Stimulated activated CD8-positive, alpha-beta memory T cell treated with anti-CD3 and anti-CD28 coated beads, Interleukin-2, amount 100 ng/mL, for 1 hour (primary cell): Measurements from ENCODE around the gene IL1RAPL1.
"Not testable (repeated sequence)": the region's sequence is repeated elsewhere in the genome, so short reads cannot be mapped to it uniquely, and the experiment has no call there.

Experiments used
- DNase-seq, 2 donors: peaks; one replicate each; pipeline ENCODE4 v3.0.0-alpha.2; 2020; ENCODE audit warnings: low read depth in 2 of 2

The IL1RAPL1 gene

DNA sequence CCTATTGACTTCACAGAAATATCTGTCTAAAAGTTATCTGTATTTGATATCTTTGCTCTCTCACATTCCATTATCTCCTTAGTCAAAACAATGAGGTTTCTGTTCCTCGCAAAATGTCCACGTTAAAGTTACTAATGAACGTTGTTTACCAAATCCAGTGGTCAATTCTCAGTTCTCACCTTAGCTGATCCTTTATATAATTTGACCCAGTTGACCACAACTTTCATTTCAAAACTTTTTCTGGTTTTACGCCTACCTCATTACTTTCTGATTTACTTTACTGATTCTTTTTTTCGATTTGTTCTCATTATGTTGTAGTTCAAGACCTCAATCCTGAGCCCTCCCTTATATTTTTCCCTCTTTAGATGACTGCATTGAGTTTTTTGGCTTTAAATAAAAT, 186.6 kb downstream of the IL1RAPL1 start:
- no peak for DNase-seq

DNA sequence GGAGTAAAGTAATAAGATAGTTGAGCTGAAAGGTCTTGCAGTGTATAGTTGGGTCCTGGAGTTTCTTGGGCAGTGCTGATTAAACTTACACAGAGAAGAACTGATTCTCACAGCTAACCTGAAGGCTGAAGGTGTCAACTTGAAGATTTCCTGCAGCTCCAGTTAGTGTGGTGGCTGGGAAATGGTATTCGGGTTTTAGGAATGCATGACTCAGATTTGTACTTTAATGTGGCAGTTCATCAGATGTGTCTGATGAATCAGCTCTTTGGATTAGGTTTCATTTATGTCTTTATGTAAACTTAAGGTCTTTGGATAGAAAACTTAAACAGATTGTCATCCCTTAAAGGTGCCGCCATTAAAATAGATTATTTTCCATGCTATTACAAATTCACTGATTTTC, 200.0 kb downstream of the IL1RAPL1 start:
- no peak for DNase-seq

DNA sequence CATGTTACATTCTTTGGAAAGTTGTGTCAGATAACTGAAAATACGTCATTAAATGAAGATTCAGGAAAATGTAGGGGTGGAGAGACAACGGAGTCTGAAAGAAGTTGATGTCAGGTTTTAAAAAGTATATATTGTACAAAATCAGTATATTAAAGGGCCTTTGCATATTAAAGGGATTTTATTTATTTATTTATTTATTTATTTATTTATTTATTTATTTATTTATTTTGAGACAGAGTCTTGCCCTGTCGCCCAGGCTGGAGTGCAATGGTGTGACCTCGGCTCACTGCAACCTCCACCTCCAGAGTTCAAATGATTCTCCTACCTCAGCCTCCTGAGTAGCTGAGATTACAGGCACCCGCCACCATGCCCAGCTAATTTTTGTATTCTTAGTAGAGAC, 213.4 kb downstream of the IL1RAPL1 start:
- not testable (repeated sequence) for DNase-seq

DNA sequence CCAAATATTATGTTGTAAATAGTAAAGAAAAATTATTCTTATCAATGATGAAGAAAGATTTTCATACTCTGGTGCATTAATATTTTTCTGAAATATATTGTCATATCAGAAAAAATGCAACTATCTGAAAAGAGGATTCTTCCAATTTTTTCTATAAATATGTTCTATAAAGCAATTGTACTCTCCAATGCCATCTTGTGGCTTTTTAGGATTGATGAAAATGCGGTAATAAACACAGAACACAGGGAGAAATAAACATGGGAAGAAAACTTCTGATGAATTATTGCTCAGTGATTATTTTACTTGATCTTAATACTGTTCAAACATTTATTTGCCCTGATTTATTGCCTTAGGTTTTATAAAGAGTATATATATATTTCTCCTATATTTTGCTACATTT, 215.4 kb downstream of the IL1RAPL1 start:
- no peak for DNase-seq

DNA sequence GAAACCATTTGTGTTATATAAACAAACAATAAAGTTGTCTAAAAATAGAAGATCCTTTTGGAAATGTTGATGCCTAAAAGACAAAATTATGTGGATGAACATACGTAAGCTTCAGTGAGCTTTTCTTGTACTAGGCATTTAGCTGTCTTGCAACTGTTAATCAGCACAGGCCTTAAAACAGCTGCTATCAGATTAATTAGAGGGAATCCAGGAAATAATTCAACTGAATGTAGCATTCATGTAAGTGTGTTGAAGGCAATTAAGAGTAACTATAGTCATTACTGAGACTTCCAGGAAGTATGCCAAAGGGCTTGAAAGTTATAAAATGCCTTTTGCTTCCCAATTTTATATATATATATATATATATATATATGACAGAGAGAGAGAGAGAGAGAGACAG, 248.7 kb downstream of the IL1RAPL1 start:
- no peak for DNase-seq

DNA sequence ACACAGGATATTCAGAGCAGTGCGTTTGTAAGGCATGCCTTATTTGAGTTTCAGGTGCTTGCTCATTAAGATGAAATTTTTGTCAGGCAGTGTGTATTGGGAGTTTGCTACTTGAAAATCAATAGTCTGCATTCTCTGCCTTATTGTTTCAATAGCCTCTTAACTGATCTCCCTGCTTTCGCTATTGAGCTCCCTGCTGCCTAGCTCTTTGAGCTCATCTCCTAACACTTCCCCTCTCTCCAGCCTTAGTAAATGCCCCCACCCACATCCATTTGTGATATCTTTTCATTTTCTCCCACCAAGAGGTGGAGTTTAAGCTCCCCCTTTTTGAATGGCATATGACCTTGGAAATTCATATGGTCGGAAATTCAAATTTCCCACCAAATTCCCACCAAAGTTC, 256.6 kb downstream of the IL1RAPL1 start:
- no peak for DNase-seq

DNA sequence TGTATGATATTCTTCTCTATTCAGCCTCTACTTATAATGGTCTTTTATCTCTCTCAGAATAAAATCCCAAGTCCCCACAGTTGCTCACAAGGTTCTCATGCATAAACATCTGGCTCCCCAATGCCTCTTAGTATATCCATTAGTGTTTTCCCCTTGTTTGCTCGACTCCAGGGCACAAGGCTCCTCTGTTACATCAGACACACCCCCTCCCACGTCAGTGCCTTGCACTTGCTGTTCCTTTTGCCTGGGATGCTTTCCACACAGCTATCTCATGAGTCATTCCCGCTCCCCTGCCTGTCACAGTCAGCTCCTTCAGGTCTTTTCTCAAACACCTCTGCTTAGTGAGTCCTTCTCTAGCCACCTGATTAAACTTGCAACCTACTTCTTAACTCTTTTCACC, 260.2 kb downstream of the IL1RAPL1 start:
- no peak for DNase-seq

DNA sequence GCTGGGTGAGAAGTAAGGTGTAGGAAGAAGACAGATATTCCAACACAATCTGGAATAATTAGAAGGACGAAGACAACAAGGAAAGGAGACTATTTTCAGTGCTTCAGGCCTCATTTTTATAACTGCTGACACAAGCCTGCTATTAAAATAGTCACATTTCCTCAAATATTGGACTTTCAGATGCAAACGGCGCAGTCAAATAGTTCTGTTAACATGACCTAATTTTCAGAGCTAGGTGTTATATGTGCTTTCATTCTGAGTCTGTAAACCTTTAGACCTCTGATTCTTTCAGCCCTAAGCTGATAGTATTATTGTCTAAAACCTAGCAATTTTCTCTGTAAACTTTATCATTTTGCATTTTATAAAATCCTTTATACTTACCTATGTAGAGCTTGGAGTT, 261.5 kb downstream of the IL1RAPL1 start:
- no peak for DNase-seq

DNA sequence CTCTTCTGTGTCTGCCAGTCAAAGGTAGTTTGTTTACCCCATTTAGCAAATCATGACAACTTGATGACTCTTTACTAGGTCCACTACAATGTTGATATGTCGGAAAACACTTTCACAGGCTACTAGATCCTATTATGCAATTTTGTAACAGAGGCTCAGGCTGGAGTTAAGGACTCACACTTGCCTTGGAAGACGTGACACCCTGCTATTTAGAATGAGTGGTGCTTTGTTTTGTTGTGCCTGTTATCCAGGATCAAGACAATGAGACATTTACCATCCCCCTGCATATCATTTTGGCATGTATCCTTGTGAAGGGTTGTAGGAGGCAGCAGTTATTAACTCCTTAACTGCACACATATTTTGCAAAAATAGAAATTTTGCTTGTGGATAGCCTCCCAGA, 263.7 kb downstream of the IL1RAPL1 start:
- no peak for DNase-seq

DNA sequence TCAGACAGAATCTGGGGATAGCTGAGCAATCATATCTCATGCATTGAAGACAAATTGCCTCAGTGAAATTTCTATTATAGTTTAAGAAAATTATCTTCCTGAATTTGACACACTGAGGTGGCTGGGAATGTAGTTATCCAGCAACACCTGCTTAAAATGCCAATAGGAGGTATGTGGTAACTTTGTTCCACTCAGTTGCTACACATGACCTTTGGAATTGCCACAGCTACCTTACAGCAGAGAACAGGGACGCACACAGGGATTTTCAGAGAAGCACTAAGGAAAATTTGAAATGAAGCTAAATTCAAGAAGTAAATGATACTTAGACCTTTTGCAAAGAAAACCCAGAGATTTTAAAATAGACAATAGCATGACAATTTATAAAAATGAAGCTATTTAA, 264.6 kb downstream of the IL1RAPL1 start:
- DNase-seq: no peak

DNA sequence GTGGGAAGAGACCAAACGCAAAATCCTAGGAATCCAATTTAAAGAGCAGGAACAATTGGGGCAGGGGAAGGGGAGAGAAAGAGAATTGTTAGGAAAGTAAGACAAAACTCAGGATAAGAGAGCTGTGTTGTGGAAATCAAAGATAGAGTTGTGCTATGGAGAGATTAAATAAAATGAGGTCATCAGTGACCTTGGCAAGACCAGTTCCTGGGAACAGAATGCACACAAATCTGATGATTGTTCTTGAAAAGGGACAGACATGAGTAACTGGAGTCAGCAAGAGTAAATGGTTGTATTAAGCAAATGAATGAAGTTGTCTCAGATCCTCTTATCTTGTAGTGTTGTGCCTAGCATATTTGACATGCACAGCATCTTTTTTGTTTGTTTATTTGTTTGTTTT, 267.4 kb downstream of the IL1RAPL1 start:
- DNase-seq: no peak

DNA sequence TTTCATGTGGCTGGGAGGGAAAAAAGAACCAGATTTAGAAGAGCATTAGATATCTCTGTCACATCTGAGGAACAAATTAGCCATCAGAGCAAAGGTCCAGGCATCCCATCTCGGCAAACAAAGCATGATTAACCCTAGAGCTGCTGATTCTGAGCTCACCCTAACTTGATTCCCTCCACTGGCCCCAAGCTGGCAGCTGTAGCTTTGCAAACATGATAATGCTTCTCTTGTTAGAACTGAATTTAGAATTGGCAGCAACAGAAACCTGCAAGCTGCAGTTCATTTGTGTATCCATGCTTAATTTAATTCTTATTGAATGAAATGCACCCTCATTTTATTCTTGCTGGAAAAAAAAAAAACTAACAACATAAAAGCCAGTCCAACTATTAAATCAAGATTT, 289.2 kb downstream of the IL1RAPL1 start:
- no peak for DNase-seq

DNA sequence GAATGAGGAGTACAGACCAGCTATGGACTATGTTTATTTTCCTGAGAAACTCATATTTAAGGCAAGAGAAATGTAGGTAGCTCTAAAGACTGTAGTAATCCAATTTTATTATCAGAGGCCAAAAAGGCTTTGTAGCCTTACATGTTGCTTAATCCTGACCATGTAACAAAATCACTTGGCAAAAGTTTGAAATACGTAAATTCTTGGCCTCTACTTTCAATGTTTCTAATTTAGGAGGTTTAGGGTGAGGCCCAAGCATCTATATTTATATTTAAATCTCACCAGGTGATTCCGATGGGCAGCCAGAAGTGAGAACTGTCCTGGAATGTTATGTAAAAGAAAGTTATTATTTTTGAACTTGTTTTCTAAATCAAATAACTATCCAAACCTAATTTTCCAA, 289.7 kb downstream of the IL1RAPL1 start:
- no peak for DNase-seq

DNA sequence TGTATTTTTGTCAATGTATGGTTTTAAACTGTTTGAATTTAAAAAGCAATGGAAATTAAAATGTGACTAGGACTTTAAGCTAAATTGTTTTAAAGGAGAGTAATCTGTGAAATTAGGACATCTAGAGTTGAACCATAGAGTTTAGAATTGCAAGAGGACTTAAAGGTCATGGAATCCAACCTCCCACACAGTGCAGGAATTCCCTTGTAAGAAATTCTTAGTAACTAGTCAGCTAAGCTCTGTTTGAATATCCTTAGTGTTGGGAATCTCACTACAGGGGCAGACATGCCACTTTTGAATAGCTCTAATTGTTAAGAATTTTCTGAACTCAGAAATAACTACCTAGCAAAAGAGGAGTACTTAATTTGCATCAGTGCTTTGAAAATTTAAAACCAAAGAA, 292.9 kb downstream of the IL1RAPL1 start:
- DNase-seq: no peak

DNA sequence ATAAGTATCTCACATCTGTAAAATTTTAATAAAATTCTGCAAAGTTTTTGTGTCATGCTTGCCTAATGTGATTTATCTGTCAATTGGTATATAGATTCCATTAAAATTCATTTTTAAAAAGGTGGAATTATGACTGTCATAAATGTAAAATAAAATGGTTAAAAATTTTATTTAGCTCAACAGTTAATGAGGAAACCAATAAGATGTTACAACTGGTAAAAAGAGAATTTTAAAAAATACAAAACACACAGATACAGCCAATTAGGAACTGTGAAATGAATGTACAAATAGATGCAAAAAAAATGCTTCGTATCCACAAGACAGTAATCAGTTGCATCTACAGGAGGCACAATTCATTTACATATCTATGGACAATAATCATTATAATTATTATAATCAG, 297.6 kb downstream of the IL1RAPL1 start:
- no peak for DNase-seq

DNA sequence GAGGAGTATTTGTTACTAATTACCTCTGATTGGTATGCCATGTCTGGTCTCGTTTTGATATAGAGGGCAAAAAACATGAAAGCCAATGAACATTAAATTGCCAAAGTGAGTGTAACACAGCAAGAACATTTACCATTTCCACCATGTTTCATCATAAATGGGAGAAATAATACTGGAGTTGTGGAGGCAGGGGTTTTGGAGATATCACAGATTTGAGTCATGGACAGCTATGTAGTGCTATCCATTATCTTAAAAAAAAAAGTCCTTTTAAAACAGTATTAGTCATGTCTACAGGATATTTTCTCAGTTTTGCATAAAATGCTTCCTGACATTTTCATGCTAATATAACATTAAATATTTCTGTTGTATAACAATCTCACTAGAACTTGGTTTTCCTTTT, 301.2 kb downstream of the IL1RAPL1 start:
- no peak for DNase-seq

DNA sequence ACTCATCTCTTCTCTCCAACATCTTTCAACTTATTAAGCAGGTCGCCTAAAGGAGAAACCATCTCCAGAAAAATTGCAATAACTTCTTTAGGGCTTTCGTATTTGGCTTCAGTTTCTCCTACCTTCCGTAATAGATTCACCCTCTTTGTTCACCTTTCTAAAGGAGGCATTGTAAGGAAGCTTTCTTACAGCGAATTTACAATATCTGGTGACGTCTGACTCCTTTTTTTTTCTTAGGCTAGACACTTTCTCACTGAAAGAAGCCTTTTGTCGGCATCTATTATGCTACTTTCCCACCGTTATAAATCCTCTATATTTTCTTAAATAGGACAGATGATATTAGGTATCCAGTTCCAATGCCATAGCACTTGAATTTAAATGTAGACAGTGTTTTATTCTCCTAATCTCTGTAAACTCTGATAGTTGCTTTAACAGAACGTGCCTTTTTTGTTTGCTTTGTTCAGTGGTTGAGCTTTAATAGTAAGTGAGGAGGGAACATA, 302.4 kb downstream of the IL1RAPL1 start:
- no peak for DNase-seq

DNA sequence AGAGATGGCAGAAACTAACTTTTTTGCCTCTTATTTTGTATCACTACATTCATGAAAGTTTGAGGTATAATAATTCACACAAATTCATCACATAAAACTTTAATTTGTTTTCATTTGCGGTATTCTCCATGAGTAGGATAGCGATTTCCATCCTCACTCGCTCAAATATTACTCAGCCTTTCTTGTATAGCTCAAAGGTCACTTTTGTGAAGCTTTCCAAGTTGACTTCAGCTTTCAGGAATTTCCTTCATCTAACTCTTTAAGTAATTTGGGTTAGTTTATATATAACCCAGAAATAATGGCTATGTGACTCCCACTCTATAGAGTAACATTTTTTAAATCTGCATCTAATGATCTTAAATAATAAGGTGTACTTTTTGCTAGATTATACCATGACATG, 314.4 kb downstream of the IL1RAPL1 start:
- no peak for DNase-seq

DNA sequence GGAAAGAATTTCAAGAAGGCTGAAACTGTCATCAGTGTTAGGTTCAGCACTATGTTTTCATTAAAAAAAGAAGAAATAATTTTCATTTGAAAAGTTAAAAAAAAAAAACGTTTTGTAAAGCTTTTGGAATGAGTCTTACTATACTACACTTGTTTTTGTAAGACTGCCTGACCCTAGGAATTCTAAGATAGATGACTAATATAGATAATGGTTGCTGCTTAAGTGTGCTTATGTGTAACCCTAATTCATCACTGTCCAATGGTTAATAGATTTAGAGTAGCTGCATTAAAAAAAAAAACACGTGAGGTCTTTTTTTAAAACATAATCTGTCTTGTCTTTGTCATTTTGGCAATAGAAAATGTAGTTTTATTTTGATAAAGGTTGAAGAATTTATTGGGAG, 323.2 kb downstream of the IL1RAPL1 start:
- no peak for DNase-seq

DNA sequence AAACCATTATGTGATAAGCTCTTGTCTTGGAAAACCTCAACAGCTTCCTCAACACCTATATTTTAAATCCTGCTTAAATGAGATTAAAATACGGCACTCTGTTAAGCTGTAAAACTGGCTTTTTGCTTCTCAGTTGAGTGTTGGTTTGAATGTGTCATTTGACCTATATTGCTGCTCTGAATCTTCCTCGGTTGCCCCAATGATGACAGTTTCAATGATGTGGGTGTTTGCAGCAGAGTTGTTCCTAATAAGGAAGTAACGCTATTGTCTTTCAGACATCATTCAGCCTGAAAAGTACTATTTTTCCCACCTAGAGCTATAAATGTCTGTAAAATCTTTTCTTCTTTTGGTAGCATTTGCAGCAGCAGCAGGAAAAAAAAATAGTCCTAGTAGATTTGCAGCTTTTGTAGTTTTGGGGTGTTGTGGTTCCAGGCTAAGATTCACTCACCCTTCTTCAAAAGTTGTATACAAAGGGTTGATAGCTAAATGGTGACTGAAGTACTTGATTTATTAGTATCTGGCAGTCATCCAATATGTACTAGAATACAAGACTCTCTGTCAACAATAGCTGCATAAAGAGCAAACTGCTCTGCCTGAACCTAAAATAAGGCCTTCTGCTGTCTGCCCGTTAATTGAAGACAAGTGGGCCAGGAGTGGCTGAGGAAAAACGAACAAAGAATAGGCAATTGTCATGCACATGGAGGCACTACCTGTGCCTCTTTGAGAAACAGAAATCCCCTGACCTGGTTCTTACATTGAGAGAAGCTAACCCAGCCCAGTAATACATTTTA, 333.1 kb downstream of the IL1RAPL1 start:
- no peak for DNase-seq

DNA sequence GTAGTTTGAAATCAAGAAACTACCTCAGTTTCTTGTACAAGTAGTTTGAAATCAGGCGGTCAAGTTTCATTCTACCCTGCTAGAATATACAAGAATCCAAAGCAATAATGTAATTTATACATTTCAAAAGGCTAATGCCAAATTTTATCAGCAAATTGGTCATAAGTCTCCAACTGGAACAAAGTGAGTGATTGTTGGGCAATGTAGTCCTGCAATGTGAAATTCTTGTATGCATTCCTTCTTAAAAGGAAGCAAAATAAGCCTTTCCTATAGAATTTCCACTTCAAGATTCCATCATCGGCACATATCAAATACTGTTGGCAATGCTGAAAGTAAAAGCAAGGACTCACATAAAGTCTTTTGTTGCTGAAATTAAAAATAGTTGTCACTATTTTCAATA, 334.9 kb downstream of the IL1RAPL1 start:
- DNase-seq: no peak

DNA sequence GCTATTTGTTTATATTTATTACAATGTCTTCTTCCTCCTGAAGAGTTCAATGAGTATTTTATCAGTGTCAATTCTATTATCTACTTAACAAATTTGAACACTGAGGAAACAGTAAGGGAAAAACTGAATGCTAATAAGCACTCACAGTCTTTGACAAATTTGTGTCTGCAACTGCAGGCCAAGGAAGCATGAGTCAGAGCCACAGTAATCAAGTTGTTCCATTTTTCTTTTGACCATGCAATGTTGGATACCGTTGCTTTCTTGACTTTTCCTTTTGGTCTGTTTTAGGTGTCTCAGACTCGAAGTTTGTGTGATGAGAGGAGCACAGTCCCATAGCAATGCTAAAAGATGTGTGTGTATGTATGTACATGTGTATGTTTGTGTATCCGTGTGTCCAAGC, 359.6 kb downstream of the IL1RAPL1 start:
- no peak for DNase-seq

DNA sequence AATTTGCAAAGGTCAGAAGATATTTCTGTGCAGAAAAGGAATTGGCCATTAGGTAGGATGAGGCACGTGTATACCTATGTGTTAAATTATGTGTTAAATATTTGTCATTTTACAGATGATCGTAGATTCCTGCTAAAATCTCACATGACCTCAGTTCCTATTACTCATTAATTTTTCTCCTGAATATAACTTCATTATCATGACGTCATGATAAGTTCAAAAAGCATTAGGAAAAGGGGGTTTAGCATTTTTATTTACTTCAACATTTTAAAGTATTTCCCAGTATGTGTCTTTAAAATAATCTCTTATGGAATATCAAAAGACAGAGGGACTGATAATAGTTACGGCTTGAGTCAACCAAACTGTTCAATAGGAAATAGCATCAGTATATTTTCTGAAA, 372.8 kb downstream of the IL1RAPL1 start:
- no peak for DNase-seq

DNA sequence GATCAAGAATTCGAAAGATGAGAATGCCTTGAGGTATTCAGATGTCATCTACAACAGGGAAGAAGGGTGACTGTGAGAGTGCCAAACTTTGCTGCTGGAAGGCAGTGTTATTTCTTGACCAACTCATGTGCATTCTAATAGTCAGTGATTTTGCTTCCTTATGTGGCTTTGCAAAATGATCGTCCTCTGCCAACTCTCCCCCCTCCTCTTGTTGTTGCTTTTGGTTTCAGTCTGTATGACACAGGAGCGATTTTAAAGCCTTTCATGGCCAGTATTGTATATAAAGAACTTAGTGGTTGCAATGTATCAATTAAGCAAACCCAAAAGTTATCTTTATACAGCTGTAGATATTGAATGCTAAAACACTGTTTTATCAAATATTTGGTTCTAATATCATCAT, 379.1 kb downstream of the IL1RAPL1 start:
- no peak for DNase-seq
